GM12875 (cell line): Measurements from ENCODE around the gene UBXN11.

Experiments used
- H3K4me3 ChIP-seq: one replicate; pipeline ENCODE4 v1.5.1; 2011; ENCODE audit warnings: low read depth, low read length, control low read depth
- CTCF ChIP-seq: IDR thresholded peaks from 2 replicates; pipeline ENCODE4 v1.5.1; 2011; ENCODE audit warnings: low read depth, mild to moderate bottlenecking, control low read depth, inconsistent platforms, low read length, moderate library complexity, borderline replicate concordance; ENCODE audit not compliant: insufficient read depth

The UBXN11 gene

GRCh38 chr1:26234644-26235370 lies 71.6 kb downstream of the UBXN11 start:
- TF ChIP-seq CTCF: 0 out of 2 replicates have a peak, but pooled peaks have one; percentile 7
- peak overlapping the region; percentile 71 for H3K4me3 ChIP-seq

- peak; percentile 90 for TF ChIP-seq CTCF
- peak within 1 kb of the TSS; percentile 71 for H3K4me3 ChIP-seq
These were observed 72.4 kb downstream of the UBXN11 start, which contains the start of gene CEP85 for GRCh38 chr1:26233903-26234643. Gene CEP85, plus strand, starts transcription at chr1:26234200. Its CDS starts 5,584 bp downstream, at chr1:26239784.
